HepG2 (cell line): ENCODE data around the gene APOM. TPM values are rescaled to one million over a fixed set of nuclear protein-coding genes. Genes with fewer than 3 reads are reported as not detected.

Experiments
- ARHGAP35 ChIP-seq: sonication (generic); formaldehyde crosslinking; IDR thresholded peaks from 2 replicates; pipeline ENCODE4 v1.9.0; 2022; ENCODE audit warnings: mild to moderate bottlenecking, inconsistent platforms, moderate library complexity, missing genetic modification reagents, borderline replicate concordance
- BRCA1 ChIP-seq: sonication (generic); formaldehyde crosslinking; IDR thresholded peaks from 2 replicates; pipeline ENCODE4 v1.4.0; 2020; ENCODE audit warnings: missing genetic modification reagents
- CHD2 ChIP-seq: IDR thresholded peaks from 2 replicates; pipeline ENCODE4 v1.6.1; 2011; ENCODE audit warnings: low read depth, low read length, improper control_type of control experiment
- CREB1 ChIP-seq, 2 experiments: fragments of 450-650 bp in 1 of 2; IDR thresholded peaks; 2 replicates each; pipeline ENCODE4 v1.6.1; 2016 to 2017; ENCODE audit warnings: control low read depth in 1 of 2, mild to moderate bottlenecking in 1 of 2, missing compliant biosample characterization in 1 of 2, missing genetic modification characterization in 1 of 2
- ELF1 ChIP-seq: sonication (generic); formaldehyde crosslinking; IDR thresholded peaks from 2 replicates; pipeline ENCODE4 v1.4.0; 2020; ENCODE audit warnings: missing genetic modification reagents
- GABPA ChIP-seq, 2 experiments: IDR thresholded peaks; 2 replicates each; pipeline ENCODE4 v1.6.1; 2011 to 2016; ENCODE audit warnings: low read depth in 2 of 2, low read length in 1 of 2, missing biosample characterization in 1 of 2, missing genetic modification characterization in 1 of 2
- HDAC6 ChIP-seq: fragments of 200-600 bp; sonication (generic); IDR thresholded peaks from 2 replicates; pipeline ENCODE4 v1.7.0; 2017; ENCODE audit warnings: mild to moderate bottlenecking, antibody characterized with exemption, low read length, low read depth
- IKZF1 ChIP-seq: fragments of 450-650 bp; IDR thresholded peaks from 2 replicates; pipeline ENCODE4 v1.7.1; 2016
- KDM6A ChIP-seq: IDR thresholded peaks from 2 replicates; pipeline ENCODE4 v1.6.1; 2016; ENCODE audit warnings: low read depth
- NFKBIZ ChIP-seq: IDR thresholded peaks from 2 replicates; pipeline ENCODE4 v1.6.1; 2018; ENCODE audit warnings: missing genetic modification reagents, missing compliant biosample characterization
- PHB2 ChIP-seq: fragments of 450-650 bp; IDR thresholded peaks from 2 replicates; pipeline ENCODE4 v1.6.1; 2018; ENCODE audit not compliant: partially characterized antibody
- RARA ChIP-seq: IDR thresholded peaks from 2 replicates; pipeline ENCODE4 v1.6.1; 2016; ENCODE audit warnings: missing genetic modification reagents, missing compliant biosample characterization
- REXO4 ChIP-seq: sonication (generic); formaldehyde crosslinking; IDR thresholded peaks from 2 replicates; pipeline ENCODE4 v1.8.0; 2022; ENCODE audit warnings: missing genetic modification reagents, mild to moderate bottlenecking, borderline replicate concordance
- SRY ChIP-seq: sonication (generic); formaldehyde crosslinking; IDR thresholded peaks from 2 replicates; pipeline ENCODE4 v1.8.0; 2022; ENCODE audit warnings: mild to moderate bottlenecking, missing genetic modification reagents
- ZBTB38 ChIP-seq: sonication (generic); formaldehyde crosslinking; IDR thresholded peaks from 2 replicates; pipeline ENCODE4 v1.5.1; 2020; ENCODE audit warnings: mild to moderate bottlenecking, missing genetic modification reagents
- ZFP36L1 ChIP-seq: sonication (generic); formaldehyde crosslinking; IDR thresholded peaks from 2 replicates; pipeline ENCODE4 v1.8.0; 2022; ENCODE audit warnings: mild to moderate bottlenecking, missing genetic modification reagents, moderate library complexity
- ZFP82 ChIP-seq: sonication (generic); formaldehyde crosslinking; IDR thresholded peaks from 2 replicates; pipeline ENCODE4 v1.5.1; 2020; ENCODE audit warnings: mild to moderate bottlenecking, missing genetic modification reagents, borderline replicate concordance
- ZNF280B ChIP-seq: sonication (generic); formaldehyde crosslinking; IDR thresholded peaks from 2 replicates; pipeline ENCODE4 v1.5.0; 2020; ENCODE audit warnings: missing genetic modification reagents, mild to moderate bottlenecking, borderline replicate concordance
- ZNF282 ChIP-seq: fragments of 450-650 bp; IDR thresholded peaks from 2 replicates; pipeline ENCODE4 v1.6.1; 2018; ENCODE audit not compliant: partially characterized antibody
- ZNF563 ChIP-seq: sonication (generic); formaldehyde crosslinking; IDR thresholded peaks from 2 replicates; pipeline ENCODE4 v1.8.0; 2022; ENCODE audit warnings: mild to moderate bottlenecking, moderate library complexity, missing genetic modification reagents
- ZNF607 ChIP-seq: sonication (generic); formaldehyde crosslinking; IDR thresholded peaks from 2 replicates; pipeline ENCODE4 v1.5.1; 2020; ENCODE audit warnings: missing genetic modification reagents, mild to moderate bottlenecking, borderline replicate concordance
- ZNF616 ChIP-seq: sonication (generic); formaldehyde crosslinking; IDR thresholded peaks from 2 replicates; pipeline ENCODE4 v1.5.0; 2020; ENCODE audit warnings: low read depth, mild to moderate bottlenecking, missing genetic modification reagents
- ZNF660 ChIP-seq: sonication (generic); formaldehyde crosslinking; IDR thresholded peaks from 2 replicates; pipeline ENCODE4 v1.5.1; 2020; ENCODE audit warnings: mild to moderate bottlenecking, low read depth, missing genetic modification reagents, borderline replicate concordance
- ZNF703 ChIP-seq: sonication (generic); formaldehyde crosslinking; IDR thresholded peaks from 2 replicates; pipeline ENCODE4 v1.5.1; 2020; ENCODE audit warnings: missing genetic modification reagents, mild to moderate bottlenecking, moderate library complexity, borderline replicate concordance
- polyA plus RNA-seq, 8 experiments: library from polyadenylated mRNA; depleted of rRNA in 3 of 8; stranded (reverse) in 7 of 8; unstranded in 1 of 8; fragments of >200 nt; fragmentation: Illumina TruSeq in 4 of 8; extraction: Trizol in 4 of 8; gene quantifications; 2 replicates each; pipeline versions ENCODE4 v1.2.1 to v1.2.3, GENCODE V29; 2011 to 2016; ENCODE audit warnings: low read depth in 4 of 8, missing spikeins in 1 of 8, mixed read lengths in 1 of 8; ENCODE audit not compliant: insufficient read depth in 1 of 8
- total RNA-seq, 5 experiments: library from RNA; depleted of rRNA; stranded (reverse); fragments of >200 nt; fragmentation: Illumina TruSeq; extraction: Trizol; gene quantifications; 2 replicates each; pipeline ENCODE4 v1.2.3, GENCODE V29; 2016; ENCODE audit warnings: low read depth in 1 of 5
- TF ChIP-seq, protein P1 (sequence below): sonication (generic); formaldehyde crosslinking; IDR thresholded peaks from 2 replicates; pipeline ENCODE4 v1.5.0; 2020; ENCODE audit warnings: mild to moderate bottlenecking, missing genetic modification reagents
- TF ChIP-seq, protein P2 (sequence below): sonication (generic); formaldehyde crosslinking; IDR thresholded peaks from 2 replicates; pipeline ENCODE4 v1.8.1; 2023; ENCODE audit warnings: missing genetic modification reagents, mild to moderate bottlenecking, borderline replicate concordance

The APOM gene
- total and polyA plus RNA-seq, 2 of the 13 experiments (the other 11 are each of a cell fraction or from before 2014, with no cell fraction given): 98.2 to 1,140 TPM

DNA sequence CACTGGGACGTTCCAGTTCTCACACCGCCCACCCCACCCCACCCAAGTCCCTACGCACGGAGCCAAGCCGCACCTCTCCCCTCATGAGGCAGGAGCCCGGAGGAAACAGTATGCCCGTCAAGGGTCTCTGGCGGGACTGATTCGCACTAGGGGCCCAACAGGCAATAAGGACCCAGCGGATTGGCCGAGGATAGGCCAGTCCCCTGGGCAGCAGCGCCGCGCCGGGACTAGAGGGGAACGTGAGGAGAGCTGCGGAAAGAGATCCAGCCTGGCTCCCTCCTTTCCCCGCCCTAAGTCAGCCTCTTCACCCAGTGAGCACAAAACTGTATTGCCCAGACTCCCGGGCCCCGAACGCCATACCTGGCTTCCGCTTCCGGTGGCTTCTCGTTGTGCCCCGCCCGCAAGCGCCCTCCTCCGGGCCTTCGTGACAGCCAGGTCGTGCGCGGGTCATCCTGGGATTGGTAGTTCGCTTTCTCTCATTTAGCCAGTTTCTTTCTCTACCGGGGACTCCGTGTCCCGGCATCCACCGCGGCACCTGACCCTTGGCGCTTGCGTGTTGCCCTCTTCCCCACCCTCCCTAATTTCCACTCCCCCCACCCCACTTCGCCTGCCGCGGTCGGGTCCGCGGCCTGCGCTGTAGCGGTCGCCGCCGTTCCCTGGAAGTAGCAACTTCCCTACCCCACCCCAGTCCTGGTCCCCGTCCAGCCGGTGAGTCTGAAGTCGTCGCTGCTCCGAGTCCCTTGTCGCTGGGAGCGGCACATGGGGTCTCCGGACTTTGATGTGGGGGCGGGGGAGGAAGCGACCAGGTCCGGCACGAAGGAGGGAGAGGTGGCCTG is 10.0 kb downstream of the APOM start, which contains the start of gene CSNK2B (continued):
- TF ChIP-seq PHB2 (no peak), HDAC6 (no peak), KDM6A (no peak), ZNF280B (peak; percentile 91), ZNF660 (CRISPR knock-in tag) (0 out of 2 replicates have a peak, but pooled peaks have one; percentile 69), ZNF563 (CRISPR knock-in tag) (peak; percentile 57; the same call in 1 of the 2 replicates), RARA (CRISPR knock-in tag) (0 out of 2 replicates have a peak, but pooled peaks have one; percentile 1), CHD2 (peak; percentile 12; the same call in 1 of the 2 replicates), SRY (peak; percentile 86), ZNF703 (0 out of 2 replicates have a peak, but pooled peaks have one; percentile 28), REXO4 (CRISPR knock-in tag) (no peak), ZFP82 (CRISPR knock-in tag) (no peak), IKZF1 (no peak), ELF1 (CRISPR knock-in tag) (peak; percentile 93), GABPA (IDR thresholded peaks at IDR 0.05; ENCODE audit: low read depth, low read length) (no peak), GABPA (CRISPR knock-in tag; IDR thresholded peaks at IDR 0.05; ENCODE audit: low read depth) (peak; percentile 98), CREB1 (IDR thresholded peaks at IDR 0.05) (peak; percentile 81), CREB1 (CRISPR knock-in tag; IDR thresholded peaks at IDR 0.05) (peak; percentile 93), ZNF282 (no peak), ZFP36L1 (CRISPR knock-in tag) (no peak; the same call in 1 of the 2 replicates), BRCA1 (CRISPR knock-in tag) (no peak; the same call in 1 of the 2 replicates), ZNF607 (CRISPR knock-in tag) (peak; percentile 15; the same call in 1 of the 2 replicates), NFKBIZ (CRISPR knock-in tag) (no peak), ZNF616 (peak; percentile 53; the same call in 1 of the 2 replicates), ZBTB38 (CRISPR knock-in tag) (no peak), ARHGAP35 (0 out of 2 replicates have a peak, but pooled peaks have one; percentile 13)
- TF ChIP-seq, protein P1, sequence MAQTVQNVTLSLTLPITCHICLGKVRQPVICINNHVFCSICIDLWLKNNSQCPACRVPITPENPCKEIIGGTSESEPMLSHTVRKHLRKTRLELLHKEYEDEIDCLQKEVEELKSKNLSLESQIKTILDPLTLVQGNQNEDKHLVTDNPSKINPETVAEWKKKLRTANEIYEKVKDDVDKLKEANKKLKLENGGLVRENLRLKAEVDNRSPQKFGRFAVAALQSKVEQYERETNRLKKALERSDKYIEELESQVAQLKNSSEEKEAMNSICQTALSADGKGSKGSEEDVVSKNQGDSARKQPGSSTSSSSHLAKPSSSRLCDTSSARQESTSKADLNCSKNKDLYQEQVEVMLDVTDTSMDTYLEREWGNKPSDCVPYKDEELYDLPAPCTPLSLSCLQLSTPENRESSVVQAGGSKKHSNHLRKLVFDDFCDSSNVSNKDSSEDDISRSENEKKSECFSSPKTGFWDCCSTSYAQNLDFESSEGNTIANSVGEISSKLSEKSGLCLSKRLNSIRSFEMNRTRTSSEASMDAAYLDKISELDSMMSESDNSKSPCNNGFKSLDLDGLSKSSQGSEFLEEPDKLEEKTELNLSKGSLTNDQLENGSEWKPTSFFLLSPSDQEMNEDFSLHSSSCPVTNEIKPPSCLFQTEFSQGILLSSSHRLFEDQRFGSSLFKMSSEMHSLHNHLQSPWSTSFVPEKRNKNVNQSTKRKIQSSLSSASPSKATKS (CRISPR knock-in tag): no peak
- TF ChIP-seq, protein P2, sequence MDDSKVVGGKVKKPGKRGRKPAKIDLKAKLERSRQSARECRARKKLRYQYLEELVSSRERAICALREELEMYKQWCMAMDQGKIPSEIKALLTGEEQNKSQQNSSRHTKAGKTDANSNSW (CRISPR knock-in tag): no peak; the same call in 1 of the 2 replicates
